GM21723 (cell line): ENCODE measurements around the gene PIP4K2B.

ENCODE experiments used
- ATAC-seq: cut with Tn5 transposase; IDR thresholded peaks from one replicate; pipeline ENCODE4 v1.9.1; 2021; ENCODE audit warnings: mild to moderate bottlenecking, moderate library complexity; ENCODE audit not compliant: unreplicated experiment

Gene PIP4K2B

GRCh38 chr17:38746004-38746848, 53.1 kb downstream of the PIP4K2B start:
- no peak for ATAC-seq

- ATAC-seq = no peak
These were observed 53.8 kb downstream of the PIP4K2B start for GRCh38 chr17:38745545-38745944.

- ATAC-seq = no peak
These were observed 55.7 kb downstream of the PIP4K2B start for GRCh38 chr17:38743556-38744171.

- ATAC-seq = no peak
These were observed 56.7 kb downstream of the PIP4K2B start for GRCh38 chr17:38742411-38743308.

GRCh38 chr17:38741921-38742410, 57.4 kb downstream of the PIP4K2B start:
- ATAC-seq = no peak

GRCh38 chr17:38741461-38741860, 57.9 kb downstream of the PIP4K2B start:
- ATAC-seq = no peak

- no peak for ATAC-seq
These were observed 58.5 kb downstream of the PIP4K2B start for GRCh38 chr17:38740806-38741205.

- no peak for ATAC-seq
These were observed 59.3 kb downstream of the PIP4K2B start for GRCh38 chr17:38740044-38740443.

GRCh38 chr17:38739305-38739704, 60.1 kb downstream of the PIP4K2B start:
- no peak for ATAC-seq

GRCh38 chr17:38738686-38739085, 60.7 kb downstream of the PIP4K2B start:
- no peak for ATAC-seq

GRCh38 chr17:38738007-38738662, 61.2 kb downstream of the PIP4K2B start:
- no peak for ATAC-seq

GRCh38 chr17:38735161-38735997, 64.0 kb downstream of the PIP4K2B start:
- ATAC-seq = no peak

GRCh38 chr17:38733982-38734973, 65.1 kb downstream of the PIP4K2B start:
- ATAC-seq = no peak

GRCh38 chr17:38733282-38733981, 65.9 kb downstream of the PIP4K2B start:
- no peak for ATAC-seq

GRCh38 chr17:38732376-38733281, 66.7 kb downstream of the PIP4K2B start:
- no peak for ATAC-seq

GRCh38 chr17:38731526-38732294, 67.6 kb downstream of the PIP4K2B start:
- ATAC-seq = no peak
